Islet of Langerhans (tissue), 1 donor: ENCODE measurements around the gene FCGR3A.
"Not testable (repeated sequence)": the region's sequence is repeated elsewhere in the genome, so short reads cannot be mapped to it uniquely, and the experiment has no call there.

ENCODE experiments used
- FAIRE-seq: peaks from one replicate; lab custom pipeline; 2011; peaks lifted over from hg19 to GRCh38; lab: Jason Lieb, UNC

Gene FCGR3A

DNA sequence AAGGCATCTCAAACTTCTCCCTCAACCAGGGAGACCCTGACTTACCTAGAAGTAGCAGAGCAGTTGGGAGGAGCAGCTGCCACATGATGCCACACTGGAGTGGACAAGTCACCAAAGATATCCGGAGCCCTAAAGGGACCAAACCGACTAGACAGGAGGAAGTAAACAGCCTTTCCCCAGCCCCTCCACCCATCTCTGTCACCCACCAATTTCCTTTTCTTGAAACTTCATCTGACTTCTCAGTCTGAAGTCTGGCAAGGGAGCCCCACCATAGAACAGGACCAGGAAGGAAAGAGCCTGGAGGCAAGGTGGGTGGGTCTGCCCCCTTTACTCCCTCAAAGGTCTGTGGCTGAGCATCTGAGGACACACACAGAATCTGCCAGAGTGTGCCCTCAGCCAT, at the start of gene FCGR3A:
TSS of gene FCGR3A (minus strand) at position 167 of the 400 bp plus-strand sequence. CDS start at position 85, 82 bp downstream.
- no peak for FAIRE-seq

- not testable (repeated sequence) for FAIRE-seq
These were observed 47.5 kb upstream of the FCGR3A start for GRCh38 chr1:161597077-161597476.

DNA sequence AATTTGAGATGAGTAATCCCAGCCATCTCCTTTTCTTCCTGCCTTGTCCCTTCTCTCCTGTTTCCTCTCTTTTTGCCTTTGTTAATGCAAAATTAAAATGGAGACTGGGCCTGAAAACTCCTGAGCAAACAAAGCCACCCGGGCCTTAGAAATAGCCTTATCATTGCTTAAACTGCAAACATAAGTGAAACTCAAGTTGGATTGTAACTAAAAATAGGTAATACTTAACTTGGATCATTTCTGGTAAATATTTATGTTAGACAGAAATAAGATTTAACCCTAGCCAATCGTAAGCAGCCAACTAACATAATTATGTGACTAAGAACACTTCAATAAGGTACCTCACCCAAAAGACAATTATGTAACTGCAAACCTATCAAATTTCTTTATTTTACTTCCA, 46.0 kb upstream of the FCGR3A start:
- not testable (repeated sequence) for FAIRE-seq

DNA sequence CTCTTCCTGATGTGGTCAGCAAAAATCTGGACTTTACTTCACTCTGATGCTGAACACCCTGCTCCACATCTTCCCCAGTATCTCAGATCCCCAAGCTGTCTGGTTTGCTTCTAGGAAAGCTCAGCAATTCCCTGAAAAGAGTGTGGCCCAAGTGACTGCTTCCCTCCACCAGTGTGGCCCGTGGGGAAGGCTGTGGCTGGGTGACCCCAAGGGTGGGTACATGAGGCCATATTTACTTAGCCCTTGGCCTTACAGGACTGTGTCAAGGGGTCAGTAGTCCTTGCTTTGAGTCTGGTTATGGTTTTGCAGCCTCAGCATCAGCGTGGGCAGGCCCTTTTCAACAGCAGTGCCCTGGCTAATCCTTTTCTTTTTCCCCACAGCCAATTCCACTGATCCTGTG, 45.6 kb upstream of the FCGR3A start:
- FAIRE-seq: not testable (repeated sequence)

- not testable (repeated sequence) for FAIRE-seq
These were observed 44.8 kb upstream of the FCGR3A start for GRCh38 chr1:161594269-161594984.

- not testable (repeated sequence) for FAIRE-seq
These were observed 43.6 kb upstream of the FCGR3A start for GRCh38 chr1:161593092-161593755.

DNA sequence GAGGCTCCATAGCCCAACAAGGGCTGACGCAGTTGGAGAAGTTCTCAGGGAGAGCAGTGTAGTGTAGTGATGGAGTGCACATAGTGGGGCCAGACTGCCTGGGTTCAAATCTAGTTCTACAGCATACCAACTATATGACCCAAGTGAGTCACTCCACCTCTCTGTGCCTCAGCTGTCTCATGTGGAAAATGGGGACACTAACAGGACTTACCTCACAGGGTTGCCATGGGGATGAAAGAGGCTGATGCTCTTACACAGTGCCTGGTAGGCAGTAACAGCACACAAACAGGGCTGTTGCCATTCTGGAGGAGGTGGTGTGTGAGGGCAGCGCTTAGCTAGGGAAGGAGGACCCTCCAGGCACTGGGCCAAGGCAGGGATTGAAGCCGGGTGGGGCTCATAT, 43.0 kb upstream of the FCGR3A start:
- FAIRE-seq: not testable (repeated sequence)

DNA sequence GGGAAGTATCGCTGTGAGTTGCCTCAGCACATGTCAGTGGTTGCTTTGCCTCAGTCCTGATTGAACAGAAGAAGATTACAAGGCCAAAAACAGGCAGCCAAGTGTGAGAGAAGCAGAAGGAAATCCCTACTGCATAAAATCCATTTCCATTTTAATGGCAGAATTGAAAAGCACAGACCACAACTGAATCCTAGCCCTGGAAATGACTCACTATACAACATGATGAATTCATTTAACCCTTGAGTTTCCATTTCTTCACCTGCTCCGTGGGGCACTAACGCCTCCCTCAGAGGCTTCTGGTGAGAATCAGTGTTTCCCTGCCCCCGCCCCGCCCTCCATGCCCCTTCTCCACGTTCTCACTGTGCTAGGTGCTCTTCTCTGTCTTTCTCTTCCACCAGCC, 40.3 kb upstream of the FCGR3A start:
- not testable (repeated sequence) for FAIRE-seq

DNA sequence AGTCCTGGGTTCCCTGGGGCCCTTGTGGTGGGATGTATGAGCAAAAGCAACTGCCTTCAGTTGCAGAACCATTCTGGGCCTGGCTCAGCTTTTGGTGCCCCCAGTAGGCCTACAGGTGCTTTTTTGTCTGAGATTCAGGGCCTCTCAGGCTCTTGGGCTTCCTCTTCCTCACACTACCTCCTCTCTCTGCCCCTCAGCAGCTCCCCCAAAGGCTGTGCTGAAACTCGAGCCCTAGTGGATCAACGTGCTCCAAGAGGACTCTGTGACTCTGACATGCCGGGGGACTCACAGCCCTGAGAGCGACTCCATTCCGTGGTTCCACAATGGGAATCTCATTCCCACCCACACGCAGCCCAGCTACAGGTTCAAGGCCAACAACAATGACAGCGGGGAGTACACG, 39.7 kb upstream of the FCGR3A start:
- not testable (repeated sequence) for FAIRE-seq

DNA sequence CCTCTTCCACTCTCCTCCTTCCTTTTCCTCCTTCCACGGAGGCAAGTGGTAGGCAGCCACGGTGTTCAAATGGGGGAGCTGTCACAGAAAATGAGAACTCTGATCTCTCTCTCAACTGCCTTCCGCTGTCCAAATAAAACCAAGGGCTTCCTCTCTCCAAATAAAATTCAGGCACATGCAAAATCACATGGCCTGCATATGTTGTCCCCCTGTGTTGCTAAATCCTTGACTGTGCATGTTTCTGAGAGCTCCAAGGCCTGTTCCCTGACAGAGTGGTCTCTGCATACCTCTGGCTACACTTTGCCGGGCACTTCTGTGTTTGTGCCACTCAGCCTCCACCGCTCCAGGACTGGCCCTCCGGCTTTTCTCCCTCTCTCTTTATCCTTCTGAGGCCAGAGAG, 39.0 kb upstream of the FCGR3A start:
- FAIRE-seq: not testable (repeated sequence)

DNA sequence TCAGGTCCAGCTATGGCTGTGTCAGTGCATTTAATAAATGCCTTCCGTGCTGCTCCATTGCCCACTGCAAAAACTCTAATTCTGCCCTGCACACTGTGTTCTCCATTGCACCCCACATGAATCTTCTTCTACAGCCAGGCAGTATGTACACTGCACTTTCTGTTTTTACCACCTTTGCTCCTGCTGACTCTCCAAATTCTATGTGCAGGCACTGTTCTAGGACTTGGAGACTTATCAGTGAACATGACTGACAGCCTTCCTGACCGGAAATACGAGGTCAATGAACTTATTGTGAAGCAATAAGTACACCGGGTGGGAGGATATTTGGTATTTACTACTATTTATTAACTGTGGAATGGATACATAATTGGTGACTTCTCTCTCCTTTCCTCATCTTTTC, 33.3 kb upstream of the FCGR3A start:
- not testable (repeated sequence) for FAIRE-seq

- FAIRE-seq: not testable (repeated sequence)
These were observed 31.4 kb upstream of the FCGR3A start for GRCh38 chr1:161580879-161581537.

DNA sequence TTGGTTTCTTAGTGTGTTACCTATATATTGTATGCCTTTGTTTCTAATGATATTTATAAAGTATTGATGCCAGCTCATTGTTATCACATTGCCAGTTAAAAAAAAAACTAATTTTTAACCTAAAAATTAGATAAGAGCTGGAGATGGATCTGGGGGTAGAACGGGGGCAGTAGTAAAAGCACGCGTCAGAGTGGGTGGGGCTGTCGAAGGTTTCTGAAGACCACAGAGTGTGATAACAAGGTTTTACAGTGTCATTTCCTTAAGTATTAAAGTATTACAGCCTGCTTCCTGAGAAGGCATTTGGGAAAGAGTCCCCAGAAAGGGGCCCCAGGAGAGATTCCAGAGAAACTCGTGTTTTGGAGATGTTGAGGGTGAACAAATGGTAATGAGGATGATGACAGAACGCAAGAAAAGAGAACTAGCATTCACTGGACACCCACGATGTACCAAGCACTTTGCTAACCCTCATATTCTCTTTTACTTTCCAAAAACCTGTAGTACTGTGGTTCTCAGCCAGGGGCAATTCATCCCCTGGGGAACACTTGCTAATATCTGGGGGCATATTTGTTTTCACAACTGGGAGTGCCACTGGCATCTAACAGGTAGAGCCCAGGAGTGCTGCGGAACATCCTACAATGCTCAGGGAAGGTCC, 30.4 kb upstream of the FCGR3A start:
- not testable (repeated sequence) for FAIRE-seq

DNA sequence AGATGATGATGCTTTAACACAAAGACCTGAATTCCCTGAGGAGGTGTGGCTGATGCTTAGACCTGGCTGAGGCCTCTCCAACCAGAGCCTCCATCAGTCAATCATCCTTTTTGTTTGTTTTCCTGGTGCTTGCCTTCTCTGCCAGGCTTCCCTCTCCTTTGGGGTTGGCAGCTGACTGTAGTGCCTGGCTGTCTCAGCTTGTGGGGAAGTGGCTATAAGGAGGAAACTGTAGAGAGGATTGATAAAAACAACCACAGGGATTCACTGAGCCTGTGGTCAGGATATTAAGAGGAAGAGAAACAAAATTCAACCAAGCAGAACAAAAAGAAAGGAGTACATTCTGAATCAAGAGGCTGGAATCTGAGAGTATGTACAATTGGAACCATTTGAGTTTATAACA, 27.1 kb upstream of the FCGR3A start:
- FAIRE-seq: not testable (repeated sequence)

DNA sequence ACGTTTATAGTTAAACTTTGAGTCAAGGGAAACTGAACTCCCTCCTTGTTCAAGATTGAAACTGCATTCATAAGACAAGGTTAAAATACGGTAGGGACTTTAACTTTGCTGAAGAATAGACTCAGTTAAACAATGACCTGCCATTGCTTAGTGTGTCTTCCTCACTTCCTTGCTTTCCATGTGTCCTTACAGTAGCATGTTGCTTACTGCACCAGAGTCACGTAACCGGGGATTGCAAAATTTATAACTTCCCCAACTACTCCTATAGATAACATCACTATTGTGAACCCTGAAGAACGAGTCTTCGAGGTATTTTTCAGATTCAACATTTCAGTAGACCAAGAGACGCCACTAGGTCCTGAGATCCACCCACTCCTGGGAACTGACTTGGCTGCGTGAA, 22.1 kb upstream of the FCGR3A start:
- FAIRE-seq: not testable (repeated sequence)

DNA sequence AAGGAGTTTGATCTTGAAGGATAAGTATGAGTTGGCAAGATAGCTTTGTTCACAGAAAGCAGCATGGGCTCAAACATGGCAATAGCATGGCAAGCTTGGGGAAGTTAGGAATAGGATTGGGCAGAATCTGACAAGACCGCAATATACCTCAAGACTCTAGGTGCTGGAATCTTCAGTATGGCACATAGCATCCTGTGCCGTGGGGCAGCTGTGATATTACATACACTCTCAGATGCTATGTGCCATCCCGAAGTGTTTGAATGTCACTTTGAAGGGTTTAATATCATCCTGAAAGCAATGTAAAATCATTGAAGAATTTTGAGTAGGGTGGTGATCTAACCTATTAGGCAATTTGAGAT, 17.0 kb upstream of the FCGR3A start:
- not testable (repeated sequence) for FAIRE-seq

GRCh38 chr1:161563522-161563921, 13.9 kb upstream of the FCGR3A start:
- FAIRE-seq: not testable (repeated sequence)

GRCh38 chr1:161562441-161562840, 12.8 kb upstream of the FCGR3A start:
- FAIRE-seq: not testable (repeated sequence)

DNA sequence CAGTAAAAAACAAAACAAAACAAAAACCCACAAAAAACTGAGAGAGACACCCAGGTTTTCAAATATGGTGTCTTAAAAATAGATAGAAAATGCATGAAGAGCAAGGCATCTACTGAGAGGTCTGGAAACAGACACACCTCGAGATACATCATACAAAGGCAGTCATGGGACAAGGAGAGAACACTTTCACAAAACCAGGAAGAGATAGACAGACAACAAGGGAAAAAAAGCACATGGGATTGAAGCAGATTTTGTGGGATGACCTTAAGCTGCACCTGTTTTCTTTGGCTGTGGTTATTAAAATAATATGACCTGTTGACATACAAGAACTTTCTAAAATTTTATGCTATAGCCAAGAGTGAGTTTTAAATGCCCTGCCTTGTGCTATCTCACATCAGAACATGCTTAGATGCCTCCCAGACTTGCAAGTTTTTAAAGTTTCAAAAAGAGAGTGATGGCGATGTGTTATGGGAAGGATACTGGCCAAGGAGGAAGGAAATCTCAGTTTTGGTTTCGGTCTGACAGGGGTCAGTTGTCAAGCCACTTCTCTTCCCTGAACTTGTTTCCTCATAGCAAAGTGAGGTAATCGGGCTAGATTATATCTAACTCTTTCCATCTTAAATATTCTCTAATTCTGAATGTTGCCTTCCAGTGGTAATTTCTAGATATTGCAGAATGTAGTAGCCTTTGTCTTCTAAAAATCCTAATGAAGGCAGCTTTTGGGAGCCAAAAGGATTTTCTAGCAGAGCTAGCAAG, 11.5 kb upstream of the FCGR3A start:
- FAIRE-seq: not testable (repeated sequence)

- not testable (repeated sequence) for FAIRE-seq
These were observed 8.2 kb upstream of the FCGR3A start for GRCh38 chr1:161557506-161558450.

- not testable (repeated sequence) for FAIRE-seq
These were observed 7.4 kb upstream of the FCGR3A start for GRCh38 chr1:161556990-161557389.
